HG03045 (cell line): ENCODE measurements around the gene ITGAX.

Experiments
- ATAC-seq: cut with Tn5 transposase; IDR thresholded peaks from one replicate; pipeline ENCODE4 v1.9.1; 2021; ENCODE audit warnings: mild to moderate bottlenecking, moderate library complexity; ENCODE audit not compliant: unreplicated experiment

The ITGAX gene

GRCh38 chr16:31430380-31431052 lies 75.5 kb downstream of the ITGAX start:
- ATAC-seq = no peak
